GM12875 (cell line): ENCODE measurements around the gene DCP2.
"Not testable (repeated sequence)": the region's sequence is repeated elsewhere in the genome, so short reads cannot be mapped to it uniquely, and the experiment has no call there.

ENCODE experiments used
- H3K4me3 ChIP-seq: one replicate; pipeline ENCODE4 v1.5.1; 2011; ENCODE audit warnings: low read depth, low read length, control low read depth
- CTCF ChIP-seq: IDR thresholded peaks from 2 replicates; pipeline ENCODE4 v1.5.1; 2011; ENCODE audit warnings: low read depth, mild to moderate bottlenecking, control low read depth, inconsistent platforms, low read length, moderate library complexity, borderline replicate concordance; ENCODE audit not compliant: insufficient read depth

Gene DCP2

DNA sequence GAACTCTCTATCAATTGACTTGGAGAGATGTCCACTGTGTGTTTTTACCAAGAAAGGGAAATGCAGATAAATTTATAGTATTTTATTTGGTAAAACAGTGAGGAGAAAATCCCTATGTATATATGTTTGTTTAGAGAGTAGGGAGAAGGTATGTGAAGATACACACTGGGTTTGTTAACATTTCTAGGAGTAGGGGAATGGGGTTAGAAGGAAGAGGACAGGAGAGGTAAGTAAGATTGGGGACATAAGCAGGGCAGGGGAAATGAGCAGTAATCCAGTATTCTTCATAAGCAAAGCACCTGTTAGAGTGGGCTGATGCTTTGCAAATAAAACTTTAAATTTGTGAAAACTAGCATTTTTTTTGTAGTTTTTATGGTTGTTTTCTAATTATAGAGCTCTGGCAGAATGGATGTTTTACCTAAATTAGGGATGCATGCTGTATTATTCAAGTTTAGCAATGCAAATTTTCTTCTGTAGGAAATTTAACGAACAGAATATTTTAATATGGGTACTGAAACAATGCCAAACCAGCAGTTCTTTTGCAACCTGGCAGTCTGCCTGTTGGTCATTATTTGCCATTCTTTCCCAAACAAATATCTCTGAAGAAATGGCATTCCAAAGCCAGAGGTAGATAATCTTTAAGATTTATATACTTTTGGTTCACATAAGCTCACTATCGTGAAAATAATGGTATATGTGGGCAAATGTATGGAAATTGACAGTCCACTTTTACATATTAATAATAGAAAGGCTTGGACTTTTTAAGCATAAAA lies 19.4 kb upstream of the DCP2 start:
- TF ChIP-seq CTCF: no peak
- no peak overlapping the region for H3K4me3 ChIP-seq

DNA sequence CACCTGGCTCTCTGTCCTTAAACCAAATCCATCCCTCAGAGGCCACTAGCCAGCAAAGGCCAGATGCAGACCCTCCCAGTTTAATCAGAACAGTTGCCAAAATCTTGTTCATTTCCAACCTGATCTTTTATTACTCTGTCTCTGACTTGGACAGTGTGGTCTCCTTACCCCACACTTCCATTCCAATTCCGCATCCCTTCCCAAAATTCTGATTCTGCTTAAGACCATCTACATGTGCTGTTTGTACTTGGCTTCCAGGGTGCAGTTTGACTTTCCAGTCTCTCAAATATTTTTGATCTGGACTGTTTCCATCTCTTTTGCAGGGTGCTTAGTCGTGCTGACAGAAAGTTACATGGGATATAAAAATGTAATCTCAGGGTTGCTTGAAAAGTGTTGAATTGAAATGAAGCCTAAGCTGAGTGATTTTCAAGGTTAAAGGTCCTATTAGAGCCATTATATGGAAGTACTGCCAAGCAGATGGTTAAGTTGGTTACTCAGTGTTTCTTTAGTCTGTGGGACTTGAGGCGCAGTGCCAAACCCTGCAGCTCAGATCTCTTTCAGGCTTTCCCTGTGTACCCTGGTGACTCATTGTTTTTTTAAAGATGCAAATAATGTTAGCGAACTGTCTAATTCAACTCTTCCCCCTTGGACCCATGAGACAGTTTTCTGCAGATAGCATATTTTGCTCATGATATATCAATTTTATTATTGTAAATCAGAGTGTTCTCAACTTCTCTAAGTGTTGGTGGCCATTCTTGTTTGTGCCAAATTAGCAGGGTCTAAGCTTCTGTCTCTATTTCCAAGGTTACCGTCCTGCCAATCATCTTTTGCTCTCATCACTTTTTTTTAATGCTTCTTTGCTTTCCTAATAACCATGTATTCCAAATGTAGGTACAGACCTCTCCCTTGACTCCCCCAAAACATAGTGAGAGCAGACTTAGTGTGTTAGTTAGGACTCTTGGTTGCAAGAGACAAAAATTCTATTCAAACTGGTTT lies 18.2 kb upstream of the DCP2 start:
- TF ChIP-seq CTCF: no peak
- H3K4me3 ChIP-seq: no peak overlapping the region

DNA sequence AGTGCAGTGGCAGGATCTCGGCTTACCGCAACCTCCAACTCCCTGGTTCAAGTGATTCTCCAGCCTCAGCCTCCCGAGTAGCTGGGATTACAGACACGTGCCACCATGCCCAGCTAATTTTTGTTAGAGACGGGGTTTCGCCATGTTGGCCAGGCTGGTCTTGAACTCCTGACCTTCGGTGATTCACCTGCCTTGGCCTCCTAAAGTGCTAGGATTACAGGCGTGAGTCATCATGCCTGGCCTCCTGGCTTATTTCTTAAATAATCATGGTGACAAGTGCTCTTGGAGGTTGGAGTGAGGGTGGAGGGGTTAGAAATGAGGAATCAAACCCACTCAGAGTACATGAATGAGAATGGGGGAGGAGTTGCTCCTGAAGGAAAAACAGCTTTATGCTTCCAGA lies 16.7 kb upstream of the DCP2 start:
- not testable (repeated sequence) for H3K4me3 ChIP-seq

DNA sequence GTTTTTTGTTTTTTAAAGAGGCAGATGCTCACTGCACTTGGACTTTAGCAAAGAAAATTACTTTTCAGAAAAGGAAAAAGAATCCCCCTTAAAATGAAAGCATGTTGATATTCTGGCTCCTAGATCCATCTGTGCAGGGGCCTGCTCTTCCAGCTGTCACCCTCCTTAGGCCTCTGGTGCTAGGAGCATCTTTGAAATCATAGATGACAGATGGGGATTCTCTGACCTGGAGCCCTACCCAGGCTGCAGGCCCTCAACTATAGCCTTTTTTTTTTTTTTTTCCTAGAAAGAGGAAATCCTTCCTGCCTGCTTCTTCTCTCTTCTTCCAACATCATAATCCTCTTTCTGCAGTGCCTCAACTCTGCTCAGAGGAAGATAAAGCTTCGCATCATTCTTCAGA lies 16.3 kb upstream of the DCP2 start:
- TF ChIP-seq CTCF: no peak
- no peak overlapping the region for H3K4me3 ChIP-seq

DNA sequence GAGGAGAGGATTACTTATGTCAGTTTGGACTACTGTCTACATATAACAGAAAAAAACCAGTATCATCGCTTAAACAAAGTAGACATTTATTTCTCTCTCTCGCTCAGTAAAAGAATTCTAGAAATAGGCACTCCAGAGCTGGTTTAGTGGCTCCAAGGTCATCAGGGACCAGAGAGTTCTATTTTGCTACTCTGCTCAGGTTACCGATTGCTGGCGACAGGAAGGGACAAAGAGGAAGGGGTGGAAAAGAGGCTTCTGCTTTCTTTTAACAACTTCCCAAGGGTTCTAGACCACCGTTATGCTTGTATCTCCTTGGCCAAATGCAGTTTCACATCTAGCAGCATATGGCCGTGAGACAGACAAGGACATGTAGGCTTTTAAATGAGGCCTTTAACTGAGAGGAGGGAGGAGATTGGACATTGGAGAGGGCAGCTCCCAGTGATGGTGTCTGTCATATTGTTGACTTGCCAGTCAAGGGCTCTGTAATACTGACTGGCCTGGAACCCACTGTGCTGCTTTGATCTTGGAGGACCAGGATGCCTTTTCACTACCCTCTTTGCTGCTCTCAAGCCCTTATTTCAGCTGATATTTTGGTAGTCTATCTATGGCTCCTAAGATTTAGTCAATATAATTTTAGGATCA lies 15.6 kb upstream of the DCP2 start:
- TF ChIP-seq CTCF: no peak
- no peak overlapping the region for H3K4me3 ChIP-seq

DNA sequence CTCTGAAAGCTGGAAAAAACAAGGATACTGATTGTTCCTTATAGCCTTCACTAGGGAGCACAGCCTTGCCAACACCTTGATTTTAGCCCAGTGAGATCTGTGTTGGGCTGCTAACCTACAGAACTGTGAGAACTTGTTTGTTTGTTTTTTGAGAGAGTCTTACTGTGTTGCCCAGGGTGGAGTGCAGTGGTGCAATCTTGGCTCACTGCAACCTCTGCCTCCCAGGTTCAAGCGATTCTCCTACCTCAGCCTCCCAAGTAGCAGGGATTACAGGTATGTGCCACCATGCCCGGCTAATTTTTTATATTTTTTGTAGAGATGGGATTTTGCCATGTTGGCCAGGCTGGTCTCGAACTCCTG lies 13.2 kb upstream of the DCP2 start:
- H3K4me3 ChIP-seq: not testable (repeated sequence)

- TF ChIP-seq CTCF: no peak
- no peak overlapping the region for H3K4me3 ChIP-seq
Observed at GRCh38 chr5:112965733-112966306, 10.8 kb upstream of the DCP2 start.
